ENCODE results near the gene SDS.

Gene SDS

GRCh38 chr12:113403435-113404415, at the start of gene SDS:
Gene SDS, minus strand, starts transcription at chr12:113403887. Its CDS starts 4,179 bp downstream, at chr12:113399708.
- ChIA-PET POLR2A (no interaction called here), CTCF (interaction anchor here (4.2 kb wide), 1 partner anchor 21 kb away, joined by 23 read pairs; no protein-coding TSS in a partner anchor)
- DNase-seq (ENCODE audit: low read depth, low spot score), result no peak
- no peak for TF ChIP-seq CTCF (IDR thresholded peaks at IDR 0.05; ENCODE audit: insufficient read depth, low read length, missing control alignments)
- no peak within 1 kb of the TSS for H3K4me3 ChIP-seq (ENCODE audit: low read depth, low read length)

GRCh38 chr12:113453330-113453729, 49.6 kb upstream of the SDS start:
- no peak for DNase-seq (ENCODE audit: low read depth, low spot score)
- POLR2A ChIA-PET, result no interaction called here
- no peak overlapping the region for H3K4me3 ChIP-seq (ENCODE audit: low read depth, low read length)
- CTCF ChIA-PET, result interaction anchor here (1.1 to 2.2 kb wide), 3 partner anchors 8 to 456 kb away, joined by 3 to 17 read pairs (median 4); no protein-coding TSS in a partner anchor
- no peak for TF ChIP-seq CTCF (IDR thresholded peaks at IDR 0.05; ENCODE audit: insufficient read depth, low read length, missing control alignments)

GRCh38 chr12:113452458-113452857, 48.8 kb upstream of the SDS start:
- TF ChIP-seq CTCF (IDR thresholded peaks at IDR 0.05; ENCODE audit: insufficient read depth, low read length, missing control alignments), result no peak
- DNase-seq (ENCODE audit: low read depth, low spot score), result no peak
- ChIA-PET POLR2A (no interaction called here), CTCF (interaction anchor here (1.2 to 2.2 kb wide), 4 partner anchors 9 to 457 kb away, joined by 3 to 17 read pairs (median 4); no protein-coding TSS in a partner anchor)
- no peak overlapping the region for H3K4me3 ChIP-seq (ENCODE audit: low read depth, low read length)

- CTCF ChIA-PET, result interaction anchor here (0.6 to 1.1 kb wide), 5 partner anchors 9 to 25 kb away, joined by 3 to 5 read pairs (median 3); no protein-coding TSS in a partner anchor
- H3K4me3 ChIP-seq (ENCODE audit: low read depth, low read length), result no peak overlapping the region
- POLR2A ChIA-PET, result no interaction called here
- no peak for TF ChIP-seq CTCF (IDR thresholded peaks at IDR 0.05; ENCODE audit: insufficient read depth, low read length, missing control alignments)
- DNase-seq (ENCODE audit: low read depth, low spot score), result no peak
These were observed 46.2 kb upstream of the SDS start for GRCh38 chr12:113449839-113450238.

- DNase-seq (ENCODE audit: low read depth, low spot score), result no peak
- no peak overlapping the region for H3K4me3 ChIP-seq (ENCODE audit: low read depth, low read length)
- TF ChIP-seq CTCF (IDR thresholded peaks at IDR 0.05; ENCODE audit: insufficient read depth, low read length, missing control alignments), result no peak
- CTCF ChIA-PET, result interaction anchor here (0.6 to 1.1 kb wide), 4 partner anchors 8 to 24 kb away, joined by 3 read pairs; no protein-coding TSS in a partner anchor
- POLR2A ChIA-PET, result no interaction called here
These were observed 45.6 kb upstream of the SDS start for GRCh38 chr12:113449299-113449698.

GRCh38 chr12:113448873-113449272, 45.2 kb upstream of the SDS start:
- POLR2A ChIA-PET, result no interaction called here
- CTCF ChIA-PET, result interaction anchor here (1.1 kb wide), 1 partner anchor 23 kb away, joined by 3 read pairs; no protein-coding TSS in a partner anchor
- DNase-seq (ENCODE audit: low read depth, low spot score), result no peak
- no peak for TF ChIP-seq CTCF (IDR thresholded peaks at IDR 0.05; ENCODE audit: insufficient read depth, low read length, missing control alignments)
- no peak overlapping the region for H3K4me3 ChIP-seq (ENCODE audit: low read depth, low read length)
